Ramos (cell line): ENCODE data around the gene DCST2.
"Not testable (repeated sequence)": the region's sequence is repeated elsewhere in the genome, so short reads cannot be mapped to it uniquely, and the experiment has no call there.

Experiments used
- in situ Hi-C: fragments of 300-500 bp; cut with MboI; formaldehyde crosslinking; loops from one replicate; pipeline ENCODE4 v1.14.3; 2022; ENCODE audit warnings: low sequenced_read_pairs; ENCODE audit not compliant: unreplicated experiment

DCST2 gene

DNA sequence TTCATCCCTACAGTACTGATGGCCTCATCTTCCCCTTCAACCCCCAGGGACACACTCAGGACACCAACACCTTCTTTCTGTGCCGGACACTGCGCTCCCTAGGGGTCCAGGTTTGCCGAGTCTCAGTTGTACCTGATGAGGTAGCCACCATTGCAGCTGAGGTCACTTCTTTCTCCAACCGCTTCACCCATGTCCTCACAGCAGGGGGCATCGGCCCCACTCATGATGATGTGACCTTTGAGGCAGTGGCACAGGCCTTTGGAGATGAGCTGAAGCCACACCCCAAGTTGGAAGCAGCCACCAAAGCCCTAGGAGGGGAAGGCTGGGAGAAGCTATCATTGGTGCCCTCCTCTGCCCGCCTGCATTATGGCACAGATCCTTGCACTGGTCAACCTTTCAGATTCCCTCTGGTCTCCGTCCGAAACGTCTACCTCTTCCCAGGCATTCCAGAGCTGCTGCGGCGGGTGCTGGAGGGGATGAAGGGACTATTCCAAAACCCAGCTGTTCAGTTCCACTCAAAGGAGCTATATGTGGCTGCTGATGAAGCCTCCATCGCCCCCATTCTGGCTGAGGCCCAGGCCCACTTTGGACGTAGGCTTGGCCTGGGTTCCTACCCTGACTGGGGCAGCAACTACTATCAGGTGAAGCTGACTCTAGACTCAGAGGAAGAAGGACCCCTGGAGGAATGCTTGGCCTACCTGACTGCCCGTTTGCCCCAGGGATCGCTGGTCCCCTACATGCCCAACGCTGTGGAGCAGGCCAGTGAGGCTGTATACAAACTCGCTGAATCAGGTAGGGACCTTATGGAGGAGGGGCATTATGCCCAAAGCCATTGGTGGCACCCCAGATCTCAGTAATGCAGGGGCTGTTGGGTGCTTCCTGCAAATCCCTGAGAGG lies 45.3 kb downstream of the DCST2 start:
- in situ Hi-C loops: no loop called here

DNA sequence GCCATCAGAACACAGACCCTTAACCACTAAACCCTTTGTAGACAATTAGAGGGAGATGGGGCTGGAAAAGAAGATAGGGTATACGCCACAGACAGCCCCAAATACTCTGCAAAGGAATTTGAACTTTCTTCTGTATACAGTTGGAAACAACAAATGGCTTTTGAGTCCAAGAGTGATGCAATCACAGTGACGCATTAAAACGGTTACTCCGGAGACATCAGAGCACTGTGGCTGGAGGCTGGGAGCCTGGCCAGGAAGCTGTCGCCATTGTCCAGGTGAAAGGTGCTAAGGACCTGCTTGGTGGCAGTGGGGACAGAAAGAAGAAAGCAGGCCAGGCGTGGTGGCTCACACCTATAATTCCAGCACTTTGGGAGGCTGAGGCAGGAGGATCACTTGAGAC lies 46.3 kb downstream of the DCST2 start:
- in situ Hi-C loops: no loop called here

DNA sequence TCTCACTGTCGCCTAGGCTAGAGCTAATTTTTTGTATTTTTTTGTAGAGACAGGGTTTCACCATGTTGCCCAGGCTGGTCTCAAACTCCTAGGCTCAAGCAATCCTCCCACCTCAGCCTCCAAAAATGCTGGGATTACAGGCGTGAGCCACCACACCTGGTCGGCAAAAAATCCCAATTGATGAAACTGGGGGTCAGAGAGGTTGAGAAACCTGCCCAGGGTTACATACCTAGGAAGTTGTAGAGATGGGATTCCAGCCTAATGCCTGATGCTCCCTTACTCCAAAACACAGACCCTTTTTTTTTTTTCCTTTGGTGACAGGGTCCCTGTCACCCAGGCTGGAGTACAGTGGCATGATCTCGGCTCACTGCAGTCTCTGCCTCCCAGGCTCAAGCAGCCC lies 46.8 kb downstream of the DCST2 start:
- in situ Hi-C loops: not testable (repeated sequence)

DNA sequence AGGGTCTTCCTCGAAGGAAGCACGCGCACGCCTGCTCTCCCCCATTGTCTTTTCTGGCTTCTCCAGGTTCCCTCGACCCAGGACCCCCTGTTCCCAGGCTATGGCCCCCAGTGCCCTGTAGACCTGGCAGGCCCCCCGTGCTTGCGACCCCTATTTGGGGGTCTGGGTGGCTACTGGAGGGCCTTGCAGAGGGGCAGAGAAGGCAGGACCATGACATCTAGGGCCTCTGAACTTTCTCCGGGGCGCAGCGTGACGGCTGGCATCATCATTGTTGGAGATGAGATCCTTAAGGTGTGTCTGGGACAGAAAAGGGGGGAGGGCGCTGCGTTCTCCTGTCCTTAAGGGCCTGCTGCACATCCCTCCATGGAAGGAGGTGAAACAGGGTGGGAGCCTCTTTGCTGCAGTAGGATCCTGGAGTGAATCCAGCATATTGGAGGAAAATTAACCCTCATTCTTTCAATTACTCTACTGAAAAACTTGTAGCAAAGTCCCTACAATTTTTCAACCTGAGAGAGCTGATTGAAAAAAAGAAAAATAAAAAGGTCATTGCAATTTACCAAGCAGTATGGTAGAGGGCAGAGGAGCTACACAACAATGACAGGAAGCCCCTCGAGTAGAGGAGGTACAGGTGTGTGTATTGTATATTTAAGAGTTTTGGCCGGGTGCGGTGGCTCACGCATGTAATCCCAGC lies 49.7 kb downstream of the DCST2 start:
- in situ Hi-C loops: no loop called here

DNA sequence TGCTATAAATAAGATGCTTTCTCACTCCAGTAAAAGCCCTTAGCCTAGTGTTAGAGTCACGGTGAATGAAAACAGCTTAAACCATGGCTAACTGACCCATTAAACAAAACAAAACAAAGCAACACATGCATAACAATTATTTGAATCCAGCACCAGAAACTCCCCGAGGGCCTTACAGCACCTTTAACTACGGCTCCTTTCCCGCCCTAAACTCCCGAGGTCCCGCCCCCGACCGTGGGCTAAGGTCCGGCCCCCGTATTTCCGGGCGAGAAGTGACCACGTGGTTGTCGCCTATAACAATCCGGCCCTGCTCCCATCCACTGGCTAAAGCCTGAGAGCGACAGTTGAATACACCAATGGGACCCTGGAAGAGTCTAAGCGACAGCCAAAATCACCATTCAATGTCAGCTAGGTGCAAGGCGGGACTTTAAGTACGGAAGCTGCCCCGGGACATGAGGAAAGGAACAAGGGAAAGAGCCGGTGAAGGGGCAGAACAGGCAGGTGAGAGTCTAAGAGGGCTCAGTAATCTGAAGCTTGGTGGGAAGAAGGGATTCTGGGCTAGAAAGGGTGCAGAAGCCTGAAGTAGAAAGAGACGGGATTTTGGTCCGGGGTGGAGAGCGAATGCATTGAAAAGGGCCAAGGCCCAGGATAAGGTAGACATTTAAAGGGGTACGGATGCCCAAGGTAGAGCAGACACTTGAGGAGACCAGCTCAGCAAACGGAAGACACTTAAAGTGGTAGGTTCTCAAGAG lies 50.5 kb downstream of the DCST2 start, which contains the start of gene FLAD1:
FLAD1 (plus strand) TSS at position 448 of the 752 bp plus-strand sequence. CDS start 351 bp downstream, outside the sequence.
- in situ Hi-C loops: no loop called here

DNA sequence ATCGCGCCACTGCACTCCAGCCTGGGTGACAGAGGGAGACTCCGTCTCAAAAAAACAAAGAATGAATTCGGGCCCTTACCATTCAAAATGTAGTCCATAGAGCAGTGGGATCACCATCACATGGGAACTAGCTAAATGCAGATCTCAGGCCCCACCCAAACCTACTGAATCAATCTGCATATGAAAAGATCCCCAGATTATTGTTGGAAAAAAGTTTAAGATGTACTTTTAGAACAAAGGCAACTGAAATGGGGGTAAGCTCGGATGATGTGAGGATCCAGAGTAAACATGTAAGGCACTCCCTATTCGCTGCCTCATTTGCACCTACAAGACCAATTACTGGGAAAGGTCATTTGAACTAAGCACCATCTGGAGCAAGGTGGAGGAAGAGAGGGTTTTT lies 51.2 kb downstream of the DCST2 start:
- in situ Hi-C loops: no loop called here

DNA sequence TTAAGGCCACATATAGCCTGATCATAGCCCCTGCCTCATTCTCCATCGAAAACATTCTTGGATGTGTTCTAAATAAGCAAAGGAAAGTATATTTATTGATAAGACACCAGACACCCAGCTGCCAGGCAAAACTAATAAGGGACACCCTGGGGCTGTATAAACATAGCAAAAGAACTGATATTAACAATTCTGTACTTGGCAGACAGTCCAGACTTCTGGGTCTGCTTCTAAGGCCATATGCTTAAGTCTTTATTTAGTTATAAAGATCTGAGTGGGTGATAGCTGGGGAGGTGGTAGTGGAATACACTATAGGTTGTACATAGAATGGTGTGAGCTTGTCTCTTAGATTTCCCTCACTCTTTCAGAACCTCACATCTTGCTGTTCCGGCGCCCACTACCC lies 55.2 kb downstream of the DCST2 start:
- in situ Hi-C loops: no loop called here

DNA sequence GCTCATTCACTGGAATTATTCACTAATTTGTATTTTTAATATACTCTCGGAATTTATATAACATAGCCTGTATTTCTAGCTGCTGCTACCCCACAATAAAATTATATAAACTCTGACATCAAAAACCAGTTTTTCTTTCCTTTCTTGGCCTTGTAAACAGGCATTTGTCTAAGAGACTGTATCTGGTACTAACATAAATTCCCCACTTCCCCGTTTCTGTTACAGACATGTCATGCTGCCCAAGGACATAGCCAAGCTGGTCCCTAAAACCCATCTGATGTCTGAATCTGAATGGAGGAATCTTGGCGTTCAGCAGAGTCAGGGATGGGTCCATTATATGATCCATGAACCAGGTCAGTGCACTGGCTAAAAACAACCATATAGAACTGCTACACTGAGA lies 55.8 kb downstream of the DCST2 start:
- in situ Hi-C loops: not testable (repeated sequence)

DNA sequence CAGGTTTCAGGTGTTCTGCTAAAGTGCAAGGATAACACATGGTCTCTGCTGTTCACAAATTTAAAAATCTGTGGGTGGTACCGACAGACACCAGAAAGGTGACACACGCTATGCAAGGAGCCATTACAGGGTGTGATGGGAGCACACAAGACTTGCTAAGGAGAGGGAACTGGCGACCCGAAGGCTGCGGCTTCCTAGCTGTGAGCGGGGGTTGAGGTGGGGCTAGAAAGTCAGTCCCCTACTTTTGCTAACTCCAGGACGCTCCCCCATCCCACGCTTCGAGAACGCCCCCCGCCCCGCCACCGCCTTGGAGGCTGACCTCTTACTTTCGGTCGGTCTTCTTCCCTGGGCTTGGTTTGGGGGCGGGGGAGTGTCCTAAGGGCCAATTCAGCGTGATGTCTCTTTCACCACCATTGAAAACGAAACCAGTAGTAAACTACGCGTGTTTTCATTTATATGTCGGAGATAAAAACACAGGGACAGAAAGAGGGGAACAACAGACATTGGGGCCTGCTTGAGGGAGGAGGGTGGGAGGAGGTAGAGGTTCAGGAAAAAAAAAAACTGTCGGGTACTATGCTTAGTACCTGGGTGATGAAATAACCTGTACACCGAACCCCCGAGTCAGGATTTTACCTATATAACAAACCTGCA lies 58.0 kb downstream of the DCST2 start:
- in situ Hi-C loops: no loop called here

DNA sequence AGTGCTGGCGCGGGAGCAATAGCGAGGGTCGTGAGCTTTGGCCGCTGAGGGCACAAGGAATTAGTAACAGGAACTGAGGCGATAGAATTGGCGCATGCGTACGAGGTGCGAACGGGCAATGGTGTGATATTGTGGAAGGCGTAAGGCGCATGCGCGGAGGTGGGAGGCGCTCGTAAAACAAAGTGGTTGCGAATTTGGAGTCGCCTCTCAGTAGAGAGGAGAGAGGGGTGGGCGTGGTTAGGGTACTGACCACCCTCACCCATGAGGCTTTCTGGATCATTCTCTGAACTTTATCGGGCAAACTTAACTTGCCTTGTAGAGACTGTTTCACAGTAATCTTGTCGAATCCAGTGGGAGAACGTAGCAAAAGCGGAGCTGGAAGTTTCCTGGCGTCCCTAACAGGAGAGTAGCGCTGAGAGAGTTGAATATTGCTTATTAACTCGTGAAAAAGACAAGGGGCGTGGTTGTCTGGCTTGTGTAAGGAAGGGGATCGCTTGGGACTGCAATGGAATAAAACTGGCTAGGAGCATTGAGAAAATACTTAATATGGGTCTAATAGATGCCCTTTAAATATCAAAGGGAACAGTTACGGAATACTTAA lies 58.7 kb downstream of the DCST2 start:
- in situ Hi-C loops: no loop called here

DNA sequence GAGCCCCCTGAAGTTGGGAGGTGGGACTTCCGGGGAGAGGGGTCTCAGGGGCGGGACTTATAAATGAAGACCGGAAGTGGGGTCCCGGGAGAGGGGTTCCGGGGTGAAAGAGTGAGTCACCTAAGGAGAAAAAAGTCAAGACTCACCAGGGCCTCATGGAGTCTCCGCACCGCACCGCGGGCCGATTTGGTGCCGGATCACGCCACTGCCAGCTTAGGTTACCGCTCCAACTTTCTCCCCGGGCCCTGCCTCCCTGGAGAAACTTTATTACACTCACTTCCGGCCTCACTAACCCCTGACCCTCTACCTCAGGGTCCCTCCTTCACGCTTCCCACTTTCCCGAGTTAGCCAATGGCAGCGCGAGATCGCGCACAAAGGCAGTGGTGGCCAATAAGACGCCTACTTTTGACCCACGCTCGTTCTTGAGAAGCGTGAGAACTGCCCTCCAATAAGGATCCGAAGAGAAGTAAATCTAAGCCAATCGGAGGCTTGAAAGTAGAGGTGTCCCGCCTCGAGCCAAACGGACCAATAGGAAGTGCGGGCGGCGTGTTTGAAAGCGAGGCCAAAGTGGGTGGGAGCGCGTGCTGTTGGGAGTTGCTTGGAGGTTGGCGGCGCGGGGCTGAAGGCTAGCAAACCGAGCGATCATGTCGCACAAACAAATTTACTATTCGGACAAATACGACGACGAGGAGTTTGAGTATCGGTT lies 59.3 kb downstream of the DCST2 start, which contains the start of gene CKS1B:
CKS1B (plus strand) TSS at position 580 of the 706 bp plus-strand sequence; CDS start at position 645, 65 bp downstream.
- in situ Hi-C loops: no loop called here

DNA sequence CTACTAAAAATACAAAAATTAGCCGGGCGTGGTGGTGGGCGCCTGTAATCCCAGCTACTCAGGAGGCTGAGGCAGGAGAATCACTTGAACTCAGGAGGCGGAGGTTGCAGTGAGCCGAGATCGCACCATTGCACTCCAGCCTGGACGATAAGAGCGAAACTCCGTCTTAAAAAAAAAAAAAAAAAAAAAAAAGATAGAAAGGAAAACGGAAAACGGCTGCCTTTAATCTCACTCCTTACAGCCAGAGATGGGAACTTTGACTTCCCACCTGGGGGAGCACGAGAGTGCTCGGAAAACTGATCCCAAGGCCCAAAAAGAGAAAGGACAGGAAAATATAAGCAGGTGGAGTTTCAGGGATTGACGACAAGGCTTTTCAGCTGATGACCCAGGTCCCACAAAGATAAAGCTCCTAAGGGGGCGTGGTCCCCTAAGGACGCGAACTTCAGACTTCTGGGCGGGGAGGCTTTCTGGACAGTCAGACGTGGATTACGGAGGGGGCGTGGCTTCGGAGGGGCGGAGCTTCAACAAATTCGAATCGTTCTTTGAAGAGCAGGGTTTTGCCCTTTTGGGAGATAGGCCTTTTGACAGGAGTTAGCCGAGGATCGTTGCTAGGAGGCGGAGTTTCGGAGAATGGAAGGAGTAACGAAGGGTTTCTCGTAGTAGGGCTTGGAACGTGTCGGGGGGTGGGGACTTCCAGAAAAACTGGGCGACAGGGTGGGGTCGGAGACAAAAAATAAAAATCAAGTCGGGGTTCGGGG lies 60.1 kb downstream of the DCST2 start:
- in situ Hi-C loops: no loop called here

DNA sequence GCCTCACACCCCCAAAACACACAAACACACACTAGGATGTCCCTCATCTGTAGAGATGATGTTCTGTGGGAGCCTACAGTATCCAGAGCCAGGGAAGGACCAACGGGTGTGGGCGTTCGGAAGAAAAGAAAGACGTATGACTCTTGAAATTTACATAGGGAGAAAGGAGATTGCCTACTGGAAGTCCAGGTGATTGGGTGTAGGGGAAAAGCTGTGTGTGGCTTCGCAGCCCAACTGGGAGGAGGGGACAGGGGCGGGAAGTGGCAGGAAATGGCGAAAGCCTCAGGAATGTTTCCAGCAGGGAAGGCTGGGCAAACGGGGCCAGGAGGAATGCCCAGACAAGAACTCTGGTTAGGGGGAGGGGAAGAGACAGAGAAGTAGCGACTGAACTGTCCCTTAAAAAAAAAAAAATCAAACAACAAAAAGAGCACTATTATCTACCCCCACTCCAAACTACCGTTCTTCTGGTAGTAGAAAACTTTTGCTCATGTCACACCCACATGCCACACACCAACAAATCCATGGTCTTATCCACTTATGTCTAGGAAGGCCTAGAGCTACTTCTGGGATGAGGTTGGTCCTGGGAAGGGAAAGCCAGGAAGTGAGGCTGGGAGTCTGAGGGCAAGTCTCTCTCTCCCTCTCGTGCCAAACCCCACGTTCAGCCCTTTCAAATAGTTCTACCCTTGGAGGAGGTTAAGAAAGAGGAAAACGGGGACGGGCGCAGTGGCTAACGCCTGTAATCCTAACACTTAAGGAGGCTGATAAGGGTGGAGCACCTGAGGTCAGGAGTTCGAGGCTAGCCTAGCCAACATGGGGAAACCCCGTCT lies 60.9 kb downstream of the DCST2 start:
- in situ Hi-C loops: no loop called here

DNA sequence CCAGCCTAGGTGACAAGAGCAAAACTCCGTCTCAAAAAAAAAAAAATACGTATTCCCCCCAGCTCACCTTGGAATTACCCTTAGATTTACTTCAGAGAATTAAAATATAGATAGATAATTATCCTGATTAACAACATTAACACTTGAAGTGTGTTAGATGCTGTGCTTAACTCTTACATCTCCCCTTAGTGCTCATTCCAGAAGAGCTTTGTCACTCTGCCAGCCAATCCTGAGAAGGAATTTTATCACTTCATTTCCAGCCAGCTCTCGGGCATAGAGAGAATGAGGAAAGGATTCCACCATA lies 61.4 kb downstream of the DCST2 start:
- in situ Hi-C loops: no loop called here

DNA sequence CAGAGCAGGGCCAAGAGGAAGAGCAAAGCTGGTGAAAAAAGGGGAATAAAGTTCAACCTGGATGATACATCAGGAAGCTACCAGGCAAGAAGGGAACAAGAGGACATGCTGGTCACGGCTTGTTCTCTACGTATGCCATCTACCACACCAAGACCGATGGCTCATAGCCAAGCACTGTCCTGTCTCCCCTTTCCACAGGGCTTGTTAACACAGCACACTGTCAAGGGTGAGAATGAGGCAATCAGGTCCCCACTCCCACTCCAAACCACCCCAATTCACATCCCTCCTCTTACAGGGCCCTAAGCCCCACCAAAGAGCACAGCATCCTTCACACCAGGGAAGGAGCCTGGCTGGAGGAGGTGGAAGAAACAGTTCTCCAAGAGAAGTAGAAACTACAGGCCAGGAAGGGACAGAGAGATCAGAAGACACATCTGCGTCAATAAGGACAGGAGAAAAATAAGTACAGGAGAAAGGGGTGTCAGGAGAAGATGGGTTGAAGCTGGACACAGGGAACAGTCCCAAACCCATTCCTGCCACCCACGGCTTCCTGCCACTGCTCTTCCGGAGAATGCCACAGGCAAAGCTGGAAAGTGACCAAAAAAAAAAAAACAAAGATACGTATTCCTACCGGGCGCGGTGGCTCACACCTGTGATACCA lies 62.1 kb downstream of the DCST2 start:
- in situ Hi-C loops: no loop called here

DNA sequence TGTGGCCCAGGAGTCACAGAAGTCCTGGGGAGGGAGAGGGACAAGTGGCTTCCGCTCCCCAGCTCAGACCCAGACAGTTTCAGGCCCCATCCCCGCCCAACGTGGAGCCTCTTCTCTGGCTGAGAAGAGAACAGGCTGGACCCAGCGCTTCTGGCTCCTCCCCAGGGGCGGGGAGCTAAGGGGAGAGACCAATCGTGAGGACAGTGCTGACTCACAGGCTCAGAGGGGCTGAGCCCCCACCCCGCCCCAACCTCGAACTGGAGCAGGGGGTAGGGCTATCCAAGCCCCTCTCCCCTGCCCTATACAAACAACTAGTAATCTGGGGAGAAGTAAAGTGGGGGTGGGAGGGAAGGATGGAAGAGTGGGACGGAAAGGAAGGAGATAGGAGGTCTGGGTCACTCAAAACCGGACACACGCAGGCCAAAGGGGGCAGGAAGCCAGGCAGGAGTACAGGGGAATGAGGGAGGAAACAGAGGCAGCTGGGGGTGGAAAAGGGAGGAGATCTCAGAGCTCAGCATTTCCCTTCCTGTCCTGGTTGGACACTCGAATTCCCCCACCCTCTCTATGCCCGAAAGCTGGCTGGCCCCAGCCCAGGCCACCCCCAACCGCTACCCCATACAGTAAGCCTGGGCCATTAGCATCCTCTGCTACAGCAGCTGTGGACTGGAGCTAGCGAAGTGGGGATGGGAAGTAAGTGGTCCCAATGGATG lies 62.8 kb downstream of the DCST2 start, which contains the start of gene SHC1:
SHC1 (minus strand) TSS at position 117 of the 710 bp plus-strand sequence. CDS start 221 bp downstream, outside the sequence.
- in situ Hi-C loops: no loop called here
